Right renal cortex interstitium (tissue), 3 donors: Measurements from ENCODE around the gene ACIN1. TPM values are rescaled to one million over a fixed set of nuclear protein-coding genes. Genes with fewer than 3 reads are reported as not detected.
A peak's percentile ranks its signal among the peaks of the same experiment; 100 is the strongest.
"Not testable (repeated sequence)": the region's sequence is repeated elsewhere in the genome, so short reads cannot be mapped to it uniquely, and the experiment has no call there.

Source experiments
- DNase-seq, 3 donors: peaks; one replicate each; pipeline ENCODE4 v3.0.0-alpha.2; 2013; ENCODE audit warnings: low read depth in 3 of 3, low spot score in 2 of 3
- polyA plus RNA-seq, 3 donors: library from polyadenylated mRNA; unstranded; fragments of 120-200 nt; gene quantifications; one replicate each; pipeline ENCODE4 v1.2.1, GENCODE V29; 2013; ENCODE audit not compliant: insufficient read length in 3 of 3

Gene ACIN1
- polyA plus RNA-seq, 3 donors, result 201 to 227 (median 206) TPM

GRCh38 chr14:23021889-23022442 is 73.0 kb downstream of the ACIN1 start:
- no peak for DNase-seq

- DNase-seq, result no peak
Measured at GRCh38 chr14:23021434-23021833, 73.5 kb downstream of the ACIN1 start.

- no peak for DNase-seq
Measured at GRCh38 chr14:23020143-23021128, 74.5 kb downstream of the ACIN1 start.

DNA sequence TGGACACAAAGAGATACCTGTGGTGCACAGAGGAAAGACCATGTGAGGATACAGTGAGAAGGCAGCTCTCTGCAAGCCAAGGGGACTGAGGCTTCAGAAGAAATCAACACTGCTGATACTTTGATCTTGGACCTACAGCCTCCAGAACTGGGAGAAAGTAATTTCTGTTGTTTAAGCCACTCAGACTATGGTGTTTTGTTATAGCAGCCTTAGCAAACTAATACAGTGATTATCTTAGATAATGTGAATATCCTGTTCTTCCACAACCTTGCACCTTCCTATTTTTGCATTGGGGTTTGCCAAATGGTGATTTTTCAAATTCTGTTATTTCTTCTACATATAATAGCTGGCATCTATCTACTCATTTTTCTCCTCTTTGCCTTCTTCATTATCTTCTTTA is 76.8 kb downstream of the ACIN1 start:
- DNase-seq, result no peak

- DNase-seq, result no peak
Measured at GRCh38 chr14:23017091-23017490, 77.8 kb downstream of the ACIN1 start.

DNA sequence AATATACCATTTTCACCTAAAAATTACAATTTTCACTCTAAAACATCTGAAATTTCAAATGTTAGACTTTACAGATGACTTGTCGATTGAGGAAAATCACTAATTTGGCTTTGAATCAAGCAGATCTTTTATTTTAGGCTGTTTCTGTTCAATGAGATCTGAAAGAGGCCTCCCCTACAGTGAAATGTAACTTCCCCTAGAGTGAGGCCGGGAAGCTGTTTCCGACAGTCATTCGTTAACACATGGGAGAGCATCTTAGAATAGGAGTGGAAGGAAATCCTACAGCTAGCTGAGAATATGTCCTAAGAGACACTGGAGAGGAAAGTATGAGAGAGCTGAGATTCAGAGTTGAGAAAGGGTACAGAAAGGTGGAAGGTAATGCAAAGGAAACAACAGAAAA is 79.3 kb downstream of the ACIN1 start:
- DNase-seq, result no peak

DNA sequence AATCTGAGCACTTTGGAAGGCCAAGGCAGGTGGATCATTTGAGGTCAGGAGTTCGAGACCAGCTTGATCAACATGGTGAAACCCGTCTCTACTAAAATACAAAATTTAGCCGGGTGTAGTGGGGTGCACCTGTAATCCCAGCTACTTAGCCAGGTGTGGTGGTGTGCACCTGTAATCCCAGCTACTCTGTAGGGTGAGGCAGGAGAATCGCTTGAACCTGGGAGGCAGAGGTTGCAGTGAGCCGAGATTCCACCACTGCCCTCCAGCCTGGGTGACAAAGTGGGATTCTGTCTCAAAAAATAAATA is 81.2 kb downstream of the ACIN1 start:
- not testable (repeated sequence) for DNase-seq

- no peak for DNase-seq
Measured at GRCh38 chr14:23013054-23013748, 81.7 kb downstream of the ACIN1 start.

DNA sequence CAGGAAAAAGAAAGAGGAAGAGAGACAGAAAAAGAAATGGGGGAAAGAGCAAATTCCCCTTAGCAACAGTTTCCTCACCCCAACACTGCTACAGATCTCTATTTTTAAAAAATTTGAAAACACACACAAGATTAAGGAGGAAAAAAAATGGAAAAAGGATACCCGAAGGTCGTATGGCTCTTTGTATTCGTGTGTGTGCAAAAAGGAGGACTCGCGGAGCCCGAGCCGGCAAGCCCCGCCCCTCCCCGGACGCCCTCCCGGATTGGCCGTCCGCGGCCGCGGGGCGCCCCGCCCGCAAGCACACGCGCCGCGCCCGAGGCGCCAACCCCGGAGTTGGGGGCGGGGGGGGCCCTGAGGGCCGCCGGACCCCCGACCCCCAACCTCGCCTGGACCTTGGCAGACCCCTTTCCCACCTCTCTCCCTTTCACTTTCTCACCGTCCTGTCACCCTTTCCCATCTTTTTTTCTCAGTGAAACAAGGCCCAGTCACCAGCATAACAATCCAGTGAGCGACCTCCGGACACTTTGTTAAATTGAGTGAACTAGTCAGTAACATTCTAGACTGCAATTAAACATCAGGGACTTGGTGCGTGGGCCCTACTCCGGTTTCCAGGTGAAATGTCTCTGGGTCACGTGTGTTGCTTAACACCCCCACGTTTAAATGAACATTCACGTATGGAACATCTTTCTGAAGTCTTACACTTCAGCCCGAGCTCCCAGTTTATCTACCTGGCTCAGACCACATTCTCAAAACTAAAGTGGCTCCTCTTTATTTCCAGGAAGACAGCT is 84.8 kb downstream of the ACIN1 start, which contains the start of gene C14orf93:
Gene C14orf93 (minus strand): TSS at position 205 of the 788 bp plus-strand sequence. CDS start 11,120 bp downstream, outside the sequence.
- DNase-seq, result peak in 1 of 3 donors; percentile 65

DNA sequence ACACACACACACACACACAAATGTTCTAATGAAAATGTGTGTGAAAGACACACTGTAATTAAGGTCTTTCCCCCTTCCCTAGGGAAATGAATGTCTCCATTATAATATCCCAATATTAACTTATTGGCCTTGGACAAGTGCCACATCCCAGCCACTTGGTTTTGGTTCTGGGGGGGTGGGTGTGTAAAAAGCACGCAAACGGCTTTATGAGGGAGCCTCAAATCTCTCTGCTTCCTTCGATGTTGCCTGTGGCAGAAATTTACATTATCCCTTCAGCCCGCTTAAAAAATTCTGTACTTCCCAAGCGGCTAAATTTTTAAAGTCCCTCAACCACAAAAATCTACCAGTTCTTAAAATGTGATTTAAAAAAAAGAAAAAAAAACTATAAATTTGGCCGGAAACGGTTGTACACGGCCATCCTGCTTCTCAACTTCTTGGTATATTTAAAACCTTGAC is 85.4 kb downstream of the ACIN1 start:
- no peak for DNase-seq

DNA sequence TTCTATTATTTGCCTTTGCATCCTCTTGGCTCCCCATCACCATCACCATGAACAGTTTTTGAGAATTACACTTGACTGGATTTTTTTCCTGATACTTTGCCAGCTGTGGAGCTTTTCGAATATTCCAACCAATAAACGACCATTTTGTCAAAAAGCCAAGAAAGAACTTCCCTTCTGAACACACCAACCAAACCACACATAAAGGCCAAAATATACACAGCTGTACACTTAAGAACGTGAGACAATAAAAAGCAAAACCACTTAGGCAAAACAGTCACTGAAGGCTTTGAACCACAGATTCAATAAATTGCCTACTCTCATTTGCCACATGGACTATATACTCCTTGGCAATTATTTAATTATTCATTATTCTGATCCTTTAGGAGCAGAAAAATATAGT is 86.1 kb downstream of the ACIN1 start:
- no peak for DNase-seq

Other genes with a start within 250 kb of the ACIN1 start
- 10 to 100 TPM; 67.4 to 85.7 (median 73.1) TPM for gene LRP10, start 223.4 kb downstream of the ACIN1 start, polyA plus RNA-seq
- 1 to 10 TPM in 2 of 3 donors, under 1 TPM in 1; 0.89 to 1.5 (median 1.2) TPM for gene REM2, start 211.9 kb downstream of the ACIN1 start, polyA plus RNA-seq
- gene RBM23, start 176.0 kb downstream of the ACIN1 start, polyA plus RNA-seq, result 100 to 1,000 TPM; 118 to 125 (median 119) TPM
- 100 to 1,000 TPM; 150 to 165 (median 163) TPM for gene PRMT5, start 165.8 kb downstream of the ACIN1 start, polyA plus RNA-seq
- gene HAUS4, start 138.0 kb downstream of the ACIN1 start, polyA plus RNA-seq, result 10 to 100 TPM; 56.0 to 60.1 (median 56.4) TPM
- 10 to 100 TPM; 72.8 to 93.8 (median 86.4) TPM for gene AJUBA, start 112.6 kb downstream of the ACIN1 start, polyA plus RNA-seq
- 10 to 100 TPM; 18.3 to 19.2 (median 18.8) TPM for gene C14orf93, start 85.0 kb downstream of the ACIN1 start, polyA plus RNA-seq
- 100 to 1,000 TPM; 229 to 253 (median 251) TPM for gene PSMB5, start 60.2 kb downstream of the ACIN1 start, polyA plus RNA-seq
- not detected for gene PSMB11, start 52.9 kb downstream of the ACIN1 start, polyA plus RNA-seq
- gene CDH24, start 37.6 kb downstream of the ACIN1 start, polyA plus RNA-seq, result 10 to 100 TPM; 13.3 to 18.0 (median 14.0) TPM
- gene C14orf119, start 369 bp upstream of the ACIN1 start, polyA plus RNA-seq, result 100 to 1,000 TPM in 1 of 3 donors, 10 to 100 TPM in 2; 90.1 to 102 (median 91.2) TPM
- under 1 TPM in 1 of 3 donors, not detected in 2; 0.08 TPM for gene CIROP, start 9.9 kb upstream of the ACIN1 start, polyA plus RNA-seq
- gene CEBPE, start 24.1 kb upstream of the ACIN1 start, polyA plus RNA-seq, result under 1 TPM; 0.08 to 0.21 (median 0.19) TPM
- 10 to 100 TPM; 83.4 to 94.0 (median 86.9) TPM for gene SLC7A8, start 88.5 kb upstream of the ACIN1 start, polyA plus RNA-seq
- 1 to 10 TPM; 1.4 to 1.6 (median 1.4) TPM for gene RNF212B, start 142.8 kb upstream of the ACIN1 start, polyA plus RNA-seq
- 10 to 100 TPM; 26.5 to 28.1 (median 26.9) TPM for gene HOMEZ, start 191.0 kb upstream of the ACIN1 start, polyA plus RNA-seq
- 10 to 100 TPM; 19.1 to 23.4 (median 19.3) TPM for gene PPP1R3E, start 207.7 kb upstream of the ACIN1 start, polyA plus RNA-seq
- 10 to 100 TPM; 38.8 to 41.7 (median 39.1) TPM for gene BCL2L2, start 211.7 kb upstream of the ACIN1 start, polyA plus RNA-seq
- gene PABPN1, start 226.3 kb upstream of the ACIN1 start, polyA plus RNA-seq, result 100 to 1,000 TPM; 235 to 262 (median 252) TPM